ENCODE data around the gene THEM4.

THEM4 gene

GRCh38 chr1:151834239-151834638, 75.1 kb downstream of the THEM4 start:
- no peak for DNase-seq

DNA sequence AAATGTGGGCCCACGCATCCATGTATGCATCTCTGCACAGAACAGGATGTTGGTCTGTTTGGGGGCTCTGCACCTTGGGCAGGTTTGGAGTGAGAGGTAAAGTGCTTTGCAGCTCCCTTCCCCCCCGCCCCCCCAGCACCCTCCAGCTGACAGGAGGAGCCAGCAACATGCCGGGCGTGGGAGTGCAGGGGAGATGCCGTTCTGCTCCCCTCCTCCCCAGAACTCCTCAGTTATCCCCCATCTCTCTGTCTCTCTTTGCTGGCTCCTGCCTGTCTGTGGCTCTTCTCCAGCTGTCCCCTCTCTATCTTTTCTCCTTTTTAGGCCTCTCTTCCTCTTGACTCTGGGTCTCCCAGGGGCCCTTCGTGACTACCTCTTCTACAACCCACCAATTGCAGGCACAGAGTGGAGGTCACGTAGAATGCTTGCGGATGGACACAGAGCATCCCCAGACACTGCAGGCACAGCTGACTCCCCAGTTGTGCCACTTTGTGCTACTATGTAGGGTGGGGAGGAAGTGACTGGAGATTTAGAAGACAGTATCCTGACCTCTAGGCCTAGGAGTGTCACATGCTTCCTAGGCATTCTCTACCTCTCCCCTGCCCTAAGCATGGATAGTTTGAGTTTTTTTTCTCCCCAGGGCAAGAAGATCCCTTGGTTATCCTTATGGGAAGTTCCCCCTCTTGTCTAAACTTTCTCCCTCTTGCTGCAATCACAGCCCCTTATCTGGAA, 76.0 kb downstream of the THEM4 start:
- DNase-seq, result no peak

- no peak for DNase-seq
Measured at GRCh38 chr1:151832318-151832980, 76.9 kb downstream of the THEM4 start.

- DNase-seq, result no peak
Measured at GRCh38 chr1:151831605-151832004, 77.7 kb downstream of the THEM4 start, which contains the start of gene RORC. RORC (minus strand) TSS chr1:151831802; CDS start chr1:151831764, 38 bp downstream.

GRCh38 chr1:151831256-151831591, 78.1 kb downstream of the THEM4 start:
- DNase-seq, result no peak

DNA sequence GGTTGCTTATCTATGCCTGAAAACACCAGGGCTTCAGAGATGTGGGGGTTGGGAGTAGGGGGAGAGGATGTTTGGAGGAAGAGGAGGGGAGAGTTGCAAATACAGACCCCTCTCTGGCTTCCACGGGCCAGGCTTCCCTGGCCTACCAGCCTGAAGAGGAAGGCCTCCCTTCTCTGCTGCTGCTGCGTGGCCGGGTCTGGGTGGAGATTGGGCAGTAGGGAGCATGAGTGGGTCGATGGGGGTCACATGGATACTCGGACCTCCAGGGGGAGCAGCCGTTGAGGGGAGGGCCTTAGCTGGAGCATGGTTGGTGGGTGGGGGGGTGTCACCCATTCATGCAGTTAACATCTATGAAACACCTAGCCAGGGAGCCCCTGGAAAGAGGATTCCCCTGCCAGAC, 79.3 kb downstream of the THEM4 start:
- DNase-seq, result no peak

GRCh38 chr1:151829352-151830046, 79.8 kb downstream of the THEM4 start:
- DNase-seq, result no peak

- DNase-seq, result peak; percentile 18
Measured at GRCh38 chr1:151828921-151829320, 80.4 kb downstream of the THEM4 start.

DNA sequence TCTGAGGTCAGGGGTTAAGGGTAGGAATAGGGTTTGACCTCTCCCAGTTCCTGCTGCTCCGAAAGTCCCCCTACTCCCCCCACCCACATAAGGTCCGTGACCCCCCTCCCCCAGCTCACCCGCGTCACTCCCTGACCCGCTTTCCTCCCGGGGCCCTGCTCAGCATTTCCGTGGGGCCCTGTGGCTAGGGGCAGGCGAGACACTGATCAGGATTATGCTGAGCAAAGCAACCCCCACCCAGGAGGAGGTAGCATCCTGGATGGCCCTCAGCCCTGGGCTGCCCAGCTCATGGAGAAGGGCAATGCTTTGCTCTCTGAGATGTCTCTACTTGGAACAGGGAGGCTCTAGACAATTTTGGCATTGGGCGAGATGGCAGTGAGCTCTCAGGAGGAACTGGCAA, 81.5 kb downstream of the THEM4 start:
- no peak for DNase-seq

DNA sequence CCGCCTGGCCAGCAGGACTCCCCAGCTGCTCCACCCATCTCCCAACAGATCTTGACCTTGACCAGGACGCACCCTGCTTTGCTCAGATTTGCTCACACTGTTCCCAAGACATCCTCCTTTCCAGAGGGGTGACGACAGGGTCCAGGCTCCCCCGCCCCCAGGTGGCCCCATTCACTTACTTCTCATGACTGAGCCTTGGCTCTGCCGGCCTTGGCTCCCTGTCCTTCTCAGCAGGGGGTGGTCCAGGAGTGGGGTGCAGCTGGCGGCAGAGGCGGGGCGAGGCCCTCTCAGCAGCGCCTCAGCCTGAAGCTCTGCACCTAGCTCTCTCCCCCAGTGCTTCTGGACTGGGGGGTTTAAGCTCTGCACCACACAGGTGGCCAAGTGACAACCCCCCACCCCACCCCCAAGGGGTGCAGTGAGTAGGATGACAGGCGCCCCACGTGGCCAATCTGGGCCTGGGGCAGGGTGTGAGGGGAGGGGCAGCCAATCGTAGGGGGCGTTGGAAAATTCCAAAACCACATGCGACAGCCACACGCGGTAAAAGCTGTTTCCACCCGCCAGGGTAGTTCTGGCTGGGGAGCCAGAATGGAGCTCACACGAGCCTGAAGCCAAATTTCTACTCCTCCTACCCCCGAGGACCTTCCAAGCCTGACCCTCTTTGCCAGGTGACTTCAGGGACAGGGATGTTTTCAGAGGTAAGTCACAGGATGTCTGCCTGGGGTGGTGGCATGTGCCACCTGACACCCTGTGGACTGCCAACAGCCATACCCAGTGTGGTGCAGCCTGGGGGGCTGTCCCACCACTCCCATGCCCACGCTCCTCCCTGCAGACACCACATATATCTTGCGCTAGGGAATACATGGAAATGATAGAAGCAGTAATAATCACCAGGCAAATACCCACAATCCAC, 83.3 kb downstream of the THEM4 start:
- no peak for DNase-seq

DNA sequence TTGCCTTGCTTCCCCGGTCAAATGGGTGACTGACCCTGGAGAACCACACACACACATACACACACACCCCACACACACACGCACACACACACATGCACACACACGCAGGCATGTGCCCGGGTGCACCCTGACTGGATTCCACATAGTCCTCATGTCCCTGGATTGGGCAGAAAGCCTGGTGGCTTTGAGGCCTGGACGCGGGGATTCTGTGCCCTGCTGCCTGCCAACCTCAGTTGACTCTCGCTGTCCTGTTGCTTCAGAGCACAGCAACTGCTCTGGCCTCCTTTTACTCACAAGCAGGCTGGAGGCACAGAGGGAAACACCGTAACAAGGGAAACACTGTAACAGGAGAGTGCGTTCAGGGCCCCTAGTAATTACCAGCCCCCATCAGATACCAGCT, 84.1 kb downstream of the THEM4 start:
- no peak for DNase-seq

Measured in fibroblast of skin of scalp (primary cell).